GM18861 (cell line): ENCODE data around the gene NDUFAF3.
A peak's percentile ranks its signal among the peaks of the same experiment; 100 is the strongest.

Experiments used
- ATAC-seq: cut with Tn5 transposase; IDR thresholded peaks from one replicate; pipeline ENCODE4 v1.9.1; 2021; ENCODE audit not compliant: unreplicated experiment

The NDUFAF3 gene

GRCh38 chr3:49021813-49022687 is at the start of gene NDUFAF3:
NDUFAF3 (plus strand) TSS chr3:49022121; CDS start chr3:49022145, 24 bp downstream.
- ATAC-seq = peak; percentile 44

GRCh38 chr3:48974076-48974864 is 47.7 kb upstream of the NDUFAF3 start:
- no peak for ATAC-seq

- ATAC-seq = no peak
These were observed 42.5 kb upstream of the NDUFAF3 start for GRCh38 chr3:48979451-48979850.

- no peak for ATAC-seq
These were observed 41.6 kb upstream of the NDUFAF3 start for GRCh38 chr3:48980295-48980694.

- no peak for ATAC-seq
These were observed 39.9 kb upstream of the NDUFAF3 start for GRCh38 chr3:48982016-48982415.

GRCh38 chr3:48982686-48983085 is 39.2 kb upstream of the NDUFAF3 start:
- no peak for ATAC-seq

GRCh38 chr3:48983096-48983495 is 38.8 kb upstream of the NDUFAF3 start:
- ATAC-seq = no peak

GRCh38 chr3:48984663-48985062 is 37.3 kb upstream of the NDUFAF3 start:
- ATAC-seq = no peak

- ATAC-seq = no peak
These were observed 36.0 kb upstream of the NDUFAF3 start for GRCh38 chr3:48985831-48986376.

GRCh38 chr3:48989126-48989795 is 32.7 kb upstream of the NDUFAF3 start:
- ATAC-seq = no peak

GRCh38 chr3:48989796-48990635 is 31.9 kb upstream of the NDUFAF3 start, which contains the start of gene P4HTM:
P4HTM (plus strand) TSS chr3:48990241; CDS start chr3:48990257, 16 bp downstream.
- peak; percentile 47 for ATAC-seq

- ATAC-seq = no peak
These were observed 31.1 kb upstream of the NDUFAF3 start for GRCh38 chr3:48990636-48991469.

GRCh38 chr3:48991851-48992545 is 29.9 kb upstream of the NDUFAF3 start:
- ATAC-seq = no peak

- ATAC-seq = no peak
These were observed 28.1 kb upstream of the NDUFAF3 start for GRCh38 chr3:48993834-48994233.

GRCh38 chr3:48996640-48997039 is 25.3 kb upstream of the NDUFAF3 start:
- no peak for ATAC-seq

- ATAC-seq = no peak
These were observed 24.8 kb upstream of the NDUFAF3 start for GRCh38 chr3:48997102-48997635.

- no peak for ATAC-seq
These were observed 23.9 kb upstream of the NDUFAF3 start for GRCh38 chr3:48997714-48998637.
